Natural killer cell treated with Interleukin-12 subunit alpha and Interleukin-12 subunit beta and Interleukin-15 and Interleukin-18, amount 100 ng/mL, for 72 hours (primary cell): Measurements from ENCODE around the gene PHACTR2. TPM values are rescaled to one million over a fixed set of nuclear protein-coding genes. Genes with fewer than 3 reads are reported as not detected.

Experiments
- ATAC-seq, 2 donors: fragments of 150-1000 bp; cut with Tn5 transposase in 1 of 2; sonication (Bioruptor Pico), chemical (Tn5 transposase) in 1 of 2; 2 replicates each; pipeline ENCODE4 v1.10.0; 2021
- DNase-seq: peaks from one replicate; pipeline ENCODE4 v3.0.0; 2022; ENCODE audit warnings: low spot score
- H3K27ac Mint-ChIP-seq, 2 donors: 1 replicate in 1 of 2; 2 replicates in 1 of 2; pipeline ENCODE4 v1.8.0; 2022; ENCODE audit warnings: mixed read lengths in 2 of 2, mild to moderate bottlenecking in 1 of 2, moderate library complexity in 1 of 2
- H3K27me3 Mint-ChIP-seq, 2 donors: 1 replicate in 1 of 2; 2 replicates in 1 of 2; pipeline ENCODE4 v1.8.0; 2022; ENCODE audit warnings: mixed read lengths in 2 of 2
- H3K36me3 Mint-ChIP-seq: one replicate; pipeline ENCODE4 v1.8.0; 2022; ENCODE audit warnings: mixed read lengths
- H3K4me1 Mint-ChIP-seq, 2 donors: 1 replicate in 1 of 2; 2 replicates in 1 of 2; pipeline ENCODE4 v1.8.0; 2022; ENCODE audit warnings: low read depth in 2 of 2, mixed read lengths in 2 of 2, mild to moderate bottlenecking in 1 of 2
- H3K4me3 Mint-ChIP-seq: one replicate; pipeline ENCODE4 v1.8.0; 2022; ENCODE audit warnings: mixed read lengths
- H3K9me3 Mint-ChIP-seq: 2 replicates; pipeline ENCODE4 v1.8.0; 2022; ENCODE audit warnings: mixed read lengths
- total RNA-seq, 2 donors: library from RNA; stranded (reverse); gene quantifications; one replicate each; pipeline ENCODE4 v1.2.3, GENCODE V29; 2022

Gene PHACTR2
- total RNA-seq, 2 donors from 2014 or later: 19.9 to 23.6 TPM

DNA sequence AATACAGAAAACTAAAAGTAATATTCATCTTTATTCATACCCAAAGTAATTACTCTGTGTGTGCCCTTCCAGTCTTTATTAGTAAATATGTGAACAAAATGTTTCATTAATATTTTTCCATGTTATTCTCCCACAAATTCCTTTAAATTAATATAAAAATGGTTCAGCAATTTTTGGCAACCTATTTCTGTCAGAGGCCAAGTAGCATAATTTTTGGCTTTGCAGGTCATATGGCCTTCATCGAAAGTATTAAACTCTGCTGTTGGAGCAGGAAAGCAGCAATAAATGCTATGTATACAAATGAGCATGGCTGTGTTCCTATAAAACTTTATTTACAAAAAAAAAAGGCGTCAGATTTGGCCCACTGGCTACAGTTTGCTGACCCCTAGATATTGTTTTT, 202.6 kb downstream of the PHACTR2 start:
- Mint-ChIP-seq H3K27ac (no peak overlapping the region), H3K36me3 (no peaks in the 10 kb centered on the region), H3K27me3 (no peaks in the 10 kb centered on the region), H3K9me3 (no peaks in the 10 kb centered on the region), H3K4me3 (no peak overlapping the region), H3K4me1 (no peaks in the 10 kb centered on the region)
- DNase-seq (no peak), ATAC-seq (no peak)

Other genes with a start within 250 kb of the PHACTR2 start
- 10 to 100 TPM; 11.1 to 26.9 TPM for gene ADAT2, start 227.3 kb upstream of the PHACTR2 start, total RNA-seq
- gene PEX3, start 227.2 kb upstream of the PHACTR2 start, total RNA-seq: 10 to 100 TPM; 21.8 to 23.3 TPM
- 10 to 100 TPM; 25.4 to 28.9 TPM for gene FUCA2, start 166.2 kb upstream of the PHACTR2 start, total RNA-seq
- gene LTV1, start 165.4 kb downstream of the PHACTR2 start, total RNA-seq: 10 to 100 TPM; 33.3 to 43.1 TPM
- not detected for gene ZC2HC1B, start 186.5 kb downstream of the PHACTR2 start, total RNA-seq